Esophagus squamous epithelium (tissue), 5 donors: Measurements from ENCODE around the gene OTOP1. TPM values are rescaled to one million over a fixed set of nuclear protein-coding genes. Genes with fewer than 3 reads are reported as not detected.
"Not testable (repeated sequence)": the region's sequence is repeated elsewhere in the genome, so short reads cannot be mapped to it uniquely, and the experiment has no call there.

Experiments used
- DNase-seq: peaks from one replicate; lab custom pipeline; 2025; lab: John Stamatoyannopoulos, UW
- H3K27ac ChIP-seq, 4 donors: fragments of 200-600 bp; sonication (generic); one replicate each; pipeline ENCODE4 v1.5.1; 2016 to 2019; ENCODE audit warnings: mild to moderate bottlenecking in 1 of 4
- H3K27me3 ChIP-seq, 4 donors: fragments of 200-600 bp; sonication (generic); 1 replicate in 3 of 4; 2 replicates in 1 of 4; pipeline versions ENCODE4 v1.5.1 to v1.6.0; 2017 to 2021; ENCODE audit warnings: antibody characterized with exemption in 1 of 4
- H3K36me3 ChIP-seq, 3 donors: fragments of 200-600 bp; sonication (generic); one replicate each; pipeline ENCODE4 v1.5.1; 2016 to 2019
- H3K4me1 ChIP-seq, 3 donors: fragments of 200-600 bp; sonication (generic); one replicate each; pipeline ENCODE4 v1.5.1; 2017 to 2019
- H3K4me3 ChIP-seq, 4 donors: fragments of 200-600 bp; sonication (generic); 1 replicate in 3 of 4; 2 replicates in 1 of 4; pipeline ENCODE4 v1.5.1; 2016 to 2019; ENCODE audit warnings: mild to moderate bottlenecking in 2 of 4, moderate library complexity in 1 of 4
- H3K9me3 ChIP-seq, 3 donors: fragments of 200-600 bp; sonication (generic); one replicate each; pipeline ENCODE4 v1.5.1; 2016 to 2019
- POLR2A ChIP-seq, 4 donors: fragments of 450-650 bp; IDR thresholded peaks; one replicate each; pipeline ENCODE4 v1.6.1; 2017; ENCODE audit warnings: antibody characterized with exemption in 4 of 4, mild to moderate bottlenecking in 4 of 4, moderate library complexity in 3 of 4
- WGBS, 2 donors: methylation state at CpG; one replicate each; pipeline ENCODE4 v1.1.5; 2018; 5-methylcytosine and 5-hydroxymethylcytosine counted together
- intact Hi-C: fragments of 100-400 bp; cut with DNase I; formaldehyde crosslinking; loops from one replicate; pipeline ENCODE4 v1.15.0; 2022
- total RNA-seq, 4 donors: library from RNA; depleted of rRNA; stranded (reverse); fragments of >200 nt; gene quantifications; one replicate each; pipeline ENCODE4 v1.1.0, GENCODE V29; 2016
- TF ChIP-seq, protein P1 (sequence below), 6 experiments: fragments of 450-650 bp in 4 of 6; fragments of 200-600 bp in 2 of 6; sonication (generic) in 2 of 6; IDR thresholded peaks; one replicate each; pipeline ENCODE4 v1.5.1; 2016 to 2019; ENCODE audit warnings: antibody characterized with exemption in 6 of 6, mild to moderate bottlenecking in 4 of 6, moderate library complexity in 4 of 6
- donor health status: DM: yes; HTN: yes; CAD: no.

OTOP1 gene
- total RNA-seq, 4 donors from 2014 or later, result 0.19 to 0.53 (median 0.34) TPM; not detected in 1

DNA sequence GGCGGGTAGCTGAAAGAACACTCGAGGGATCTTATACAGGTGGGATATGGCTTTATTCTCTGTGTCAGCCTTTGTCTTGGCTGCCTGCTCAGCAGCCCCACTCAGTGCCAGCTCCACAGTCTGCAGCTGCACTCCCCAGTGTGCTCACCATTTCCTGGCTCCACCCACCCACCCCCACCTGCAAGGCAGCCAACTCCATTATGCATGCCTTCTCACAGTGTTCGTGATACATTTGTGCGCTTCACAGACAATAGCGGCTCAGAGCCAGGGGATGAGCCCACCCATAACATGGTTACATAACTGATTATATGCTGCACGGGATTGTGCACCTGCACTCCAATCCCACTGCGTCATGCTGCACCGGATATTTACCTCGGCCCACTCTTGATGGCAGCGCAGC is 30.1 kb upstream of the OTOP1 start:
- no peaks in the 10 kb centered on the region for H3K36me3 ChIP-seq
- H3K27ac ChIP-seq, result no peak overlapping the region
- no peak overlapping the region for H3K4me3 ChIP-seq
- H3K9me3 ChIP-seq, result no peaks in the 10 kb centered on the region
- H3K4me1 ChIP-seq, result no peaks in the 10 kb centered on the region
- 65 to 73% methylated on average over 8 to 10 of the region's 10 CpGs for WGBS, 2 donors
- TF ChIP-seq POLR2A (IDR thresholded peaks at IDR 0.05), result no peak
- intact Hi-C loops, result loop anchor here (5.0 kb wide), 1 partner anchor 76 kb away; no protein-coding TSS in a partner anchor
- DNase-seq, result no peak
- H3K27me3 ChIP-seq, result peaks cover 0 to 19% (median 0%) of the 10 kb centered on the region in 4 donors

DNA sequence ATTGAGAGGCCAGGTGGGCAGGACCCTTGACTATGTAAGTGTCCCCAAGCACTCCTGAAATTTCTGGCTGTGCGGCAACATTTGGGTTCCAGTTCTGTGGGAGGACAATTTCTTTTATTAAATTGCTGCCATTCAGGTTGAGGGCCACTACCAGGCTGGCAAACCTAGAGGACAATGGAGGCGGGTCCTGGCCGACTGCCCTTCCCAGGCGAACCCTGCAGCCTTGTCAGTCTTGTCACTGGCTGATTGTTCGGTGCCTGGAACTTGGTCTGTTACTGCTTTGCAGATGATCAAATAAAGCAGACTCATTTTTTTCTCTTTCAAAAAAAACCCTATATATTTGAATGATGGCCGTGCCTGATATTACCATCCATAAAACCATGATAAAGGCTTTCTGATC is 27.9 kb upstream of the OTOP1 start:
- Histone ChIP-seq H3K9me3 (no peaks in the 10 kb centered on the region), H3K27me3 (peaks cover 0 to 19% (median 0%) of the 10 kb centered on the region in 4 donors), H3K27ac (no peak overlapping the region), H3K4me1 (no peaks in the 10 kb centered on the region), H3K36me3 (no peaks in the 10 kb centered on the region), H3K4me3 (no peak overlapping the region)
- intact Hi-C loops, result loop anchor here (5.0 kb wide), 1 partner anchor 78 kb away; no protein-coding TSS in a partner anchor
- DNase-seq, result no peak
- WGBS, 2 donors, result 56 to 60% methylated on average over 3 to 6 of the region's 6 CpGs
- TF ChIP-seq POLR2A (IDR thresholded peaks at IDR 0.05), result no peak
- TF ChIP-seq, protein P1, sequence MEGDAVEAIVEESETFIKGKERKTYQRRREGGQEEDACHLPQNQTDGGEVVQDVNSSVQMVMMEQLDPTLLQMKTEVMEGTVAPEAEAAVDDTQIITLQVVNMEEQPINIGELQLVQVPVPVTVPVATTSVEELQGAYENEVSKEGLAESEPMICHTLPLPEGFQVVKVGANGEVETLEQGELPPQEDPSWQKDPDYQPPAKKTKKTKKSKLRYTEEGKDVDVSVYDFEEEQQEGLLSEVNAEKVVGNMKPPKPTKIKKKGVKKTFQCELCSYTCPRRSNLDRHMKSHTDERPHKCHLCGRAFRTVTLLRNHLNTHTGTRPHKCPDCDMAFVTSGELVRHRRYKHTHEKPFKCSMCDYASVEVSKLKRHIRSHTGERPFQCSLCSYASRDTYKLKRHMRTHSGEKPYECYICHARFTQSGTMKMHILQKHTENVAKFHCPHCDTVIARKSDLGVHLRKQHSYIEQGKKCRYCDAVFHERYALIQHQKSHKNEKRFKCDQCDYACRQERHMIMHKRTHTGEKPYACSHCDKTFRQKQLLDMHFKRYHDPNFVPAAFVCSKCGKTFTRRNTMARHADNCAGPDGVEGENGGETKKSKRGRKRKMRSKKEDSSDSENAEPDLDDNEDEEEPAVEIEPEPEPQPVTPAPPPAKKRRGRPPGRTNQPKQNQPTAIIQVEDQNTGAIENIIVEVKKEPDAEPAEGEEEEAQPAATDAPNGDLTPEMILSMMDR (IDR thresholded peaks at IDR 0.05), result no peak

GRCh38 chr4:4254199-4254598 is 27.5 kb upstream of the OTOP1 start:
- no peak overlapping the region for H3K27ac ChIP-seq
- peaks cover 0 to 19% (median 0%) of the 10 kb centered on the region in 4 donors for H3K27me3 ChIP-seq
- no peaks in the 10 kb centered on the region for H3K36me3 ChIP-seq
- intact Hi-C loops, result no loop called here
- no peak overlapping the region for H3K4me3 ChIP-seq
- WGBS, 2 donors, result 74 to 83% methylated on average over 11 of the region's 11 CpGs
- TF ChIP-seq, protein P1 (IDR thresholded peaks at IDR 0.05), result no peak
- TF ChIP-seq POLR2A (IDR thresholded peaks at IDR 0.05), result no peak
- DNase-seq, result no peak
- H3K9me3 ChIP-seq, result no peaks in the 10 kb centered on the region
- peaks cover 0 to 2% (median 0%) of the 10 kb centered on the region in 3 donors for H3K4me1 ChIP-seq

DNA sequence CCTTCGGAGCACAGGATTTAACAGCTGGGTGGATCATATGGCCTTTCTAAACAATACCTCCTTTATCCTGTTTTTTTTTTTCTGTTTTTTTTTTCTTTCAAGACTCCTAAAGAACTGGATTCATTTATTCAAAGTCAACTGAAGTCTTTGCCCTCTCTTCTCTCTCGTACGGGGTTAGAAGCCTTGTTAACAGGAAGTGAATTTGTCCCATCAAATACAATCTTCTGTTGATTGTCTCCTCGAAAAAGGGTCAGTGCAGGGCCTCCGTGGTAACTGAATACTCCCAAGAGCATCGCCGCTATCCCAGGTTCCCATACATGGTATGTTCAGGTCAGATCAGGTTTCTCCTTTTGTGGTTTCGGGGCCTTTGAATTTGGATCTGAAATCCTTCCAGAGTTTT is 23.1 kb upstream of the OTOP1 start:
- no peak for TF ChIP-seq POLR2A (IDR thresholded peaks at IDR 0.05)
- TF ChIP-seq, protein P1 (IDR thresholded peaks at IDR 0.05), result no peak
- no peak for DNase-seq
- Histone ChIP-seq H3K27ac (no peak overlapping the region), H3K9me3 (no peaks in the 10 kb centered on the region), H3K27me3 (peaks cover 0 to 10% (median 0%) of the 10 kb centered on the region in 4 donors), H3K4me1 (peaks cover 9 to 22% (median 18%) of the 10 kb centered on the region in 3 donors), H3K36me3 (peaks cover 0 to 8% (median 0%) of the 10 kb centered on the region in 3 donors), H3K4me3 (no peak overlapping the region)
- WGBS, 2 donors, result 85 to 87% methylated on average over 7 to 8 of the region's 8 CpGs
- intact Hi-C loops, result no loop called here

- intact Hi-C loops, H3K4me3 ChIP-seq, H3K27me3 ChIP-seq, DNase-seq, H3K9me3 ChIP-seq: not testable (repeated sequence)
- Histone ChIP-seq H3K27ac (peak overlapping the region in 1 of 4 donors; percentile 96), H3K4me1 (peaks cover 9 to 22% (median 18%) of the 10 kb centered on the region in 3 donors), H3K36me3 (peaks cover 0 to 13% (median 0%) of the 10 kb centered on the region in 3 donors)
- WGBS, 2 donors, result 92 to 94% methylated on average over 15 of the region's 15 CpGs
Measured at GRCh38 chr4:4249342-4249741, 22.6 kb upstream of the OTOP1 start.

DNA sequence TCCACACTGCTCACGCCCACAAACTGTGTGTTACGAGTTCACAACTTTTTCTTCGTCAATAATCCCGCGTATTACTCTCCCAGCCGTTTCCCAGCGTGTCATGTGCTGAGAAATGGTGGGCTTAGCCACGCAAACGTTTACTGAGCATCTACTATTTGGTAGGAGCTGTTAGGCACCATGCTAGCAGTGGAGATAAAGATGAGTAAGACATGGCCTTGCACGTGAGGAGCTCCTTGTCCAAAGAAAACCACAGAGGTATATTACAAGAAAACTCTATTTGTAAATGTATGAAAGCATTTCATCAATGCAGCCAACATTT is 22.1 kb upstream of the OTOP1 start:
- H3K27me3 ChIP-seq, result no peaks in the 10 kb centered on the region
- TF ChIP-seq, protein P1 (IDR thresholded peaks at IDR 0.05), result no peak
- TF ChIP-seq POLR2A (IDR thresholded peaks at IDR 0.05), result no peak
- no peaks in the 10 kb centered on the region for H3K9me3 ChIP-seq
- H3K4me1 ChIP-seq, result peaks cover 9 to 22% (median 18%) of the 10 kb centered on the region in 3 donors
- DNase-seq, result no peak
- peaks cover 0 to 18% (median 0%) of the 10 kb centered on the region in 3 donors for H3K36me3 ChIP-seq
- intact Hi-C loops, result no loop called here
- WGBS, 2 donors, result 15 to 23% methylated on average over 10 of the region's 10 CpGs
- peak overlapping the region; percentile 76 to 87 (median 81) for H3K4me3 ChIP-seq
- peak overlapping the region; percentile 92 to 96 (median 96) for H3K27ac ChIP-seq
